ENCODE data around the gene ABHD12. TPM values are rescaled to one million over a fixed set of nuclear protein-coding genes. Genes with fewer than 3 reads are reported as not detected.

ABHD12 gene
- total RNA-seq, 1 donor from 2014 or later: 41.6 TPM

Other genes with a start within 250 kb of the ABHD12 start
- gene ENTPD6, start 195.1 kb downstream of the ABHD12 start, total RNA-seq: 54.3 TPM
- gene PYGB, start 142.8 kb downstream of the ABHD12 start, total RNA-seq: 121 TPM
- 0.58 TPM for gene GINS1, start 16.8 kb upstream of the ABHD12 start, total RNA-seq
- gene NINL, start 194.7 kb upstream of the ABHD12 start, total RNA-seq: 5.0 TPM
- gene NANP, start 233.2 kb upstream of the ABHD12 start, total RNA-seq: 7.5 TPM